GM21576 (cell line): ENCODE results near the gene RPS25.
"Not testable (repeated sequence)": the region's sequence is repeated elsewhere in the genome, so short reads cannot be mapped to it uniquely, and the experiment has no call there.

ENCODE experiments used
- ATAC-seq: cut with Tn5 transposase; IDR thresholded peaks from one replicate; pipeline ENCODE4 v1.9.1; 2021; ENCODE audit warnings: mild to moderate bottlenecking, moderate library complexity; ENCODE audit not compliant: unreplicated experiment

The RPS25 gene

GRCh38 chr11:119041821-119042514 lies 23.8 kb upstream of the RPS25 start:
- no peak for ATAC-seq

GRCh38 chr11:119039471-119039870 lies 21.3 kb upstream of the RPS25 start:
- ATAC-seq = not testable (repeated sequence)

GRCh38 chr11:119038884-119039283 lies 20.7 kb upstream of the RPS25 start:
- no peak for ATAC-seq

- no peak for ATAC-seq
Observed at GRCh38 chr11:119034813-119035212, 16.7 kb upstream of the RPS25 start.

GRCh38 chr11:119033421-119033820 lies 15.3 kb upstream of the RPS25 start:
- ATAC-seq = not testable (repeated sequence)

- no peak for ATAC-seq
Observed at GRCh38 chr11:119031912-119032280, 13.8 kb upstream of the RPS25 start.

- ATAC-seq = peak; percentile 89
Observed at GRCh38 chr11:119030329-119031047, 12.3 kb upstream of the RPS25 start, which contains the start of gene SLC37A4. Gene SLC37A4 (minus strand): TSS chr11:119030877.

- ATAC-seq = peak; percentile 19
Observed at GRCh38 chr11:119030029-119030328, 11.8 kb upstream of the RPS25 start.

GRCh38 chr11:119029340-119030028 lies 11.3 kb upstream of the RPS25 start:
- peak; percentile 7 for ATAC-seq

- no peak for ATAC-seq
Observed at GRCh38 chr11:119029069-119029339, 10.9 kb upstream of the RPS25 start.

GRCh38 chr11:119028346-119029068 lies 10.4 kb upstream of the RPS25 start:
- ATAC-seq = no peak

- ATAC-seq = no peak
Observed at GRCh38 chr11:119027561-119028345, 9.6 kb upstream of the RPS25 start.

- ATAC-seq = no peak
Observed at GRCh38 chr11:119026970-119027369, 8.8 kb upstream of the RPS25 start.

- no peak for ATAC-seq
Observed at GRCh38 chr11:119025978-119026766, 8.0 kb upstream of the RPS25 start.

- no peak for ATAC-seq
Observed at GRCh38 chr11:119025541-119025940, 7.4 kb upstream of the RPS25 start.

GRCh38 chr11:119025099-119025473 lies 6.9 kb upstream of the RPS25 start:
- ATAC-seq = no peak

- no peak for ATAC-seq
Observed at GRCh38 chr11:119024430-119025098, 6.4 kb upstream of the RPS25 start.

- no peak for ATAC-seq
Observed at GRCh38 chr11:119023741-119024140, 5.6 kb upstream of the RPS25 start.

- ATAC-seq = no peak
Observed at GRCh38 chr11:119021631-119022030, 3.5 kb upstream of the RPS25 start.

- ATAC-seq = no peak
Observed at GRCh38 chr11:119019996-119020395, 1.9 kb upstream of the RPS25 start.
